ENCODE results near the gene TSPAN11.

TSPAN11 gene

GRCh38 chr12:31000751-31001150 lies 74.2 kb downstream of the TSPAN11 start:
- Histone ChIP-seq H4K20me1 (ENCODE audit: insufficient read depth, low read length, poor library complexity, severe bottlenecking) (no peaks in the 10 kb centered on the region), H3K9ac (ENCODE audit: low read depth, low read length, poor library complexity, severe bottlenecking) (no peak overlapping the region), H3K79me2 (ENCODE audit: insufficient read depth, low read length) (no peaks in the 10 kb centered on the region), H3K9me3 (ENCODE audit: insufficient read depth, low read depth, low read length) (no peaks in the 10 kb centered on the region), H3F3A (ENCODE audit: low read depth) (no peaks in the 10 kb centered on the region), H3K4me3 (ENCODE audit: low read length, poor library complexity, severe bottlenecking) (no peak overlapping the region), H3K4me1 (ENCODE audit: insufficient read depth, low read length, poor library complexity, severe bottlenecking) (no peaks in the 10 kb centered on the region), H3K4me2 (ENCODE audit: low read depth, low read length, poor library complexity, severe bottlenecking) (no peak overlapping the region), H2AFZ (ENCODE audit: low read length) (no peak overlapping the region), H3K9me2 (replicated peaks; ENCODE audit: low read depth, low read length) (no peaks in the 10 kb centered on the region), H3K36me3 (ENCODE audit: insufficient read depth, low read length) (no peaks in the 10 kb centered on the region), H3K27me3 (ENCODE audit: insufficient read depth, low read length, poor library complexity, severe bottlenecking) (no peaks in the 10 kb centered on the region)
- TF ChIP-seq EZH2phosphoT487 (IDR thresholded peaks at IDR 0.05; ENCODE audit: borderline replicate concordance) (no peak), CTCF (conservative IDR thresholded peaks at IDR 0.05; ENCODE audit: low read length) (no peak)

GRCh38 chr12:31001581-31002360 lies 75.2 kb downstream of the TSPAN11 start:
- no peaks in the 10 kb centered on the region for H3K27me3 ChIP-seq (ENCODE audit: insufficient read depth, low read length, poor library complexity, severe bottlenecking)
- H3K4me2 ChIP-seq (ENCODE audit: low read depth, low read length, poor library complexity, severe bottlenecking) = no peak overlapping the region
- no peaks in the 10 kb centered on the region for H3F3A ChIP-seq (ENCODE audit: low read depth)
- TF ChIP-seq CTCF (conservative IDR thresholded peaks at IDR 0.05; ENCODE audit: low read length) (no peak), EZH2phosphoT487 (IDR thresholded peaks at IDR 0.05; ENCODE audit: borderline replicate concordance) (no peak)
- no peak overlapping the region for H2AFZ ChIP-seq (ENCODE audit: low read length)
- no peak overlapping the region for H3K4me3 ChIP-seq (ENCODE audit: low read length, poor library complexity, severe bottlenecking)
- no peaks in the 10 kb centered on the region for H3K36me3 ChIP-seq (ENCODE audit: insufficient read depth, low read length)
- H3K9me2 ChIP-seq (replicated peaks; ENCODE audit: low read depth, low read length) = no peaks in the 10 kb centered on the region
- no peaks in the 10 kb centered on the region for H3K9me3 ChIP-seq (ENCODE audit: insufficient read depth, low read depth, low read length)
- H3K4me1 ChIP-seq (ENCODE audit: insufficient read depth, low read length, poor library complexity, severe bottlenecking) = no peaks in the 10 kb centered on the region
- H3K9ac ChIP-seq (ENCODE audit: low read depth, low read length, poor library complexity, severe bottlenecking) = no peak overlapping the region
- H3K79me2 ChIP-seq (ENCODE audit: insufficient read depth, low read length) = no peaks in the 10 kb centered on the region
- H4K20me1 ChIP-seq (ENCODE audit: insufficient read depth, low read length, poor library complexity, severe bottlenecking) = no peaks in the 10 kb centered on the region

GRCh38 chr12:31002361-31002725 lies 75.8 kb downstream of the TSPAN11 start:
- Histone ChIP-seq H3K4me3 (ENCODE audit: low read length, poor library complexity, severe bottlenecking) (no peak overlapping the region), H3K4me2 (ENCODE audit: low read depth, low read length, poor library complexity, severe bottlenecking) (no peak overlapping the region), H4K20me1 (ENCODE audit: insufficient read depth, low read length, poor library complexity, severe bottlenecking) (no peaks in the 10 kb centered on the region), H3K9me2 (replicated peaks; ENCODE audit: low read depth, low read length) (no peaks in the 10 kb centered on the region), H3K79me2 (ENCODE audit: insufficient read depth, low read length) (no peaks in the 10 kb centered on the region), H2AFZ (ENCODE audit: low read length) (no peak overlapping the region), H3K4me1 (ENCODE audit: insufficient read depth, low read length, poor library complexity, severe bottlenecking) (no peaks in the 10 kb centered on the region), H3K9ac (ENCODE audit: low read depth, low read length, poor library complexity, severe bottlenecking) (no peak overlapping the region), H3K9me3 (ENCODE audit: insufficient read depth, low read depth, low read length) (no peaks in the 10 kb centered on the region), H3F3A (ENCODE audit: low read depth) (no peaks in the 10 kb centered on the region), H3K36me3 (ENCODE audit: insufficient read depth, low read length) (no peaks in the 10 kb centered on the region), H3K27me3 (ENCODE audit: insufficient read depth, low read length, poor library complexity, severe bottlenecking) (no peaks in the 10 kb centered on the region)
- no peak for TF ChIP-seq CTCF (conservative IDR thresholded peaks at IDR 0.05; ENCODE audit: low read length)
- TF ChIP-seq EZH2phosphoT487 (IDR thresholded peaks at IDR 0.05; ENCODE audit: borderline replicate concordance) = no peak
